Dermis blood vessel endothelial cell (primary cell): Measurements from ENCODE around the gene MSTN. TPM values are rescaled to one million over a fixed set of nuclear protein-coding genes. Genes with fewer than 3 reads are reported as not detected.
A peak's percentile ranks its signal among the peaks of the same experiment; 100 is the strongest.

ENCODE experiments used
- DNase-seq: peaks from one replicate; pipeline ENCODE4 v3.0.0; 2010
- total RNA-seq: library from RNA; depleted of rRNA; stranded (reverse); fragments of >200 nt; gene quantifications from 2 replicates; pipeline ENCODE4 v1.2.3, GENCODE V29; 2014

Gene MSTN
- not detected in 2 replicates for total RNA-seq

DNA sequence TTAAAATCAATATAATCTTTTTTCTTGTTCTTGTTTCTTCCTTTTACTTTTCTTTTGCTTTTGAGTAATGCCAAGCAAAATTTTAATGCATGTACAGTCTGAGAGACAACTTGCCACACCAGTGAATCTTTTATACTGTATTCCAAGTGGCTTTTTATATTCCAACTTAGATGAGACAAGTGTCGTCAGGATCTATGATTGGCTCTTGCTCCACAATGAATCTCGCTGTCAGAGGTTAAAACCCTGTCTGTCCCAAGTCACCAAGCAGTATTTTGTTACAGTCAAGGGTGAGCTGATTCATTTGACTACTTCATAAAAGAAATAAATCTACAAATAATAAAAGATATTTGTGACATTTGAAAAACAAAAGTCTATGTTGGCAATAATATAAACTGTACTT is at the start of gene MSTN:
MSTN (minus strand) TSS at position 129 of the 400 bp plus-strand sequence. CDS start 133 bp downstream, outside the sequence.
- DNase-seq = no peak

DNA sequence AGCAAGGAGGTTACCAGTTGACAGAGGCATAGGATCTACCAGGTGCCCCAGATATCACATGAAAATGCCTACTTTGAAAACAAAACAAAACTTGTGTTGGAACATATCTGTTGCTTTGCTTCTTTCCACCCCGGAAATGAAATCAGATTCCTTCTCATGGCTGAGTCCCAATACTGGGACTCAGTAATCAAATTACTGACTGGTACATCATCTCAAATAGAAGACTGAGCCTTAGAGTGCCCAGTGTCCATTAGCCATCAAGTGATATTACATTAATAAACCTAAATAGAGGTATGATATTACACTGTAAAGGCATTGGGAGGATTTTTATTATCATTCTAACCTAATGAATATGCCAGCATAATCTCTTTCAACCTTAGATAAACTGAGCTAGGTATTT is 48.6 kb upstream of the MSTN start:
- no peak for DNase-seq

DNA sequence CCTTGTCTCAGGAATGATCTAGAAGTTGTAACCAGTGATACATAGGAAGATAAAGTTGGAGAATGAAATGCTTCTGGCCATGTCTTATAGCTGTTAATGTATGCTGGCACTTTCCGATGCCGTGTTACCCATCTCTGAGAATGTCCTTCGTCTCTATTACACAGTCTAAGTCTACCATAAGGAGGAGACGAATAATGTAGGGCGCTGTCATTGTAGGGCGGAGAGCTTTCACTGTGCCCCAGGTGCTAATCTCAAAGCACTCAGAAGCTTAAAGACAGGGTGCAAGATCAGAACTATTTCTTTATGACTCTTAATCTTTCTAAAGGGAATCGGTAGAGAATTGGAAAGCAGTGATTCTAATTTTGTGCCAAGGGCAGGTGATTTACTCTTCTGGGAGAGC is 48.2 kb upstream of the MSTN start:
- DNase-seq = no peak

DNA sequence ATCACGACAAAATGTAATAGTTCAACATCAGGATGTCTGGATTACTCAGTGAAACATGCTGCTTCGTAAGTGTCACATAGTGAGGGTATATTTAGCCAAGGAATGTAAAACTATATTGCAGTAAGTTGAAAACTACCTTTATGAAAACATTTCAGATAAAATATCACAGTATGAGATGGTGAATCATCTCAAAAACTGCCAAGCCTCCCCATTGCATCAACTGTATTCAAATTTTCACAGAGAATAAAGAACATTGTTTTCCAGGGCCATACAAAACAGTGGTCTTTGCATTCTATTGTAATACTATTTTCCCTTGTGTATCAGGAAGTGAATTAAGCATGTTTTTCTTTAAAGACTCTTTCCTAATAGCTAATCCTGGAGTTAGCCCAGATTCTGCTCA is 47.6 kb upstream of the MSTN start:
- DNase-seq = peak; percentile 2

DNA sequence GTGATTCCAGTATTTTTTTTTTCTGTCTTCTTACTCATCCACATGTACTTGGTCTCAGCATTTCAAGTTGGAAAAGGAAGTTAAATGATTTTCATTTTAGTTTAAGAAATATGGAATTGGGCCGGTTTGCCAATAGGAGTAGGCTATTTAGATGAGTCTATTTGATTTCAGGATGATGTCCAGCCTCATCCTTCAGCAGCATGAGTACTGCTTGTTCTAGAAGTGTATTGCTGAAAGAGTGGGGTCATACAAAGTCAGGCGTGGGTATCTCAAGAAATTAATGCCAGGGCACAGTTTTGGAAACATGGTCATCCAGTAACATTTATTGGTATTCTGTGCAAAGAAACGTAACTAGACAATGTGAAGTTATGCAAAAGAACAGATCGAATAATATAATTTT is 44.9 kb upstream of the MSTN start:
- DNase-seq = no peak

DNA sequence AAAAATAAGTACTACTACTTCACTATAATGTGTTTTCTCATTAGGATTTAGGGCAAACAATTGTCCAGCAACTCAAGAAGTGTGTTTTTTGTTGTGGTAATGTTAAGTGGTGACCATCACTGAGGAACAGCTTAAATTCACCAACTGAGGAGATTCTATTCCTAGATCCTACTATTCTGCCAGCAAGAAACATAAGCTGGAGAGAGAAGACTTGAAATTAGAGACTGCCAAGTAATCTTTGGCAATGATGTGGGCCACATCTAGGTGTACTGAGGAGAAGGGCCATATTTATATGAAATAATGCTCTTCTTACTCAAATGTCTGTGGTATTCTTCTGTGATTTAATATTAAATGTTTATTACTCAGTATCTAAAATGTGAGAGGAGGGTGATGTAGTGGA is 44.3 kb upstream of the MSTN start:
- no peak for DNase-seq

DNA sequence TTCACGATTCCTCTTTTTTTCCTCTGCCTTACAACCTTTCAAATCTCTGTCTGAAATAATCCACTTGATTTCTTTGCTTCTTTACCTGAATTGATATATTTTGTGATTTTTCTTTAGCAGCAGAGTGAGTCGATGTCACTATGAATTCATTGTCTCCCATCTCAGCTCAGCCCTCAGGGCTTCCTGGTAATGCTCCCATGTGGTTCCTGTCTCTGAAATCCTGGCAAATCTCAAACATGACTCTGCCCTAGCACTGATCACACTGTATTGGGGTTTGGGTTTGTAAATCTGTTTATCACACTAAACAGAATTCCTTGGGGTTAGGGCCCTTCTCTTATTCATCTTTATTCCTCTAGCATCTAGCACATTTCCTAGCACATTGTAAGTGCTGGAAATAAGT is 43.0 kb upstream of the MSTN start:
- peak; percentile 5 for DNase-seq

DNA sequence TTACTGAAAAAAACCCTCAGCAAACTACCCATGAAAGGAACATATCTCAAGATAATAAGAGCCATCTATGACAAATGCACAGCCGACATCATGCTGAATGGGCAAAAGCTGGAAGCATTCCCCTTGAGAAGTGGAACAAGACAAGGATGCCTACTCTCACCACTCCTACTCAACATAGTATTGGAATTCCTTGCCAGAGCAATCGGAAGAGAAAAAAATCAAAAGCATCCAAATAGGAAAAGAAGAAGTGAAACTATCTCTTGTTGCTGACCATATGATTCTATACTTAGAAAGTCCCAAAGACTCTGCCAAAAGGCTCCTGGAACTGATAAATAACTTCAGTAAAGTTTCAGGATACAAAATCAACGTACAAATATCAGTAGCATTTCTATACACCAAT is 40.6 kb upstream of the MSTN start:
- no peak for DNase-seq

DNA sequence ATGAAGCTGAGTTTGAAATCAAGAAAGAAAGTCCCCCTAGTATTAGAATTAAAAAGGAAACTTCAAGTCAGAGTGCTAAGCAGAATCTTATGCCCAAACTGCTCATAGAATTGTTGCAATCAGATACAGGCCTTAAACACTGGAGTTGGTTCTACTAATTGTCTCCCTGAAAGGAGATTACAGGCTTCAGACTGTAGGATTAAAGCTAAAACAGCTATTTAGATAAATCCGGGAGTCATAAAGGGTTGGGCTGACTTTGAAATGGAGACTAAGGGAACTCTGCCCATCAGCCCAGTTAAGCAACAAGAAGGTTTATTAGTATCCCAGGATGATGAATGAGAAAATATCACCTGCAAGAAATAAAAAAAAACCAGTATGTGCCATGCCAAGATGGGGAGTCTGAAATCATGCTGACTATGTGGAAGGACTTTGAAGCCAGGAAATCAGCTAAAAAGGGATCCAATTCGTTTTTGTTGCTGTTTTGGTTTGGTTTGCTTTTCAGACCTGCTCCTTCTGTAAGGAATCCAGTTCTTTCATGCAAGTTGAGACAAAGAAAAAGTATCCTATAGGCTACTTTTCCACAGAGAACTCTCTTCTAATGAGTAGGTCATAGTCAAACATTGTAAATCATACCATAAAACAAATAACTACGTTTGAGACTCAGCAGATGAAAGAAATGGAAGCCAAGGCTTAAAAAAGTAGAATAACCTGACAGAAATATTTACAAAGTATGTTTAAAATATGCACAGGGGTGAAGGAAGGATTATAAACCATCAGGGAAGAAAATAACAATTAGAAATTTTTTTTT is 37.6 kb upstream of the MSTN start:
- DNase-seq = no peak

DNA sequence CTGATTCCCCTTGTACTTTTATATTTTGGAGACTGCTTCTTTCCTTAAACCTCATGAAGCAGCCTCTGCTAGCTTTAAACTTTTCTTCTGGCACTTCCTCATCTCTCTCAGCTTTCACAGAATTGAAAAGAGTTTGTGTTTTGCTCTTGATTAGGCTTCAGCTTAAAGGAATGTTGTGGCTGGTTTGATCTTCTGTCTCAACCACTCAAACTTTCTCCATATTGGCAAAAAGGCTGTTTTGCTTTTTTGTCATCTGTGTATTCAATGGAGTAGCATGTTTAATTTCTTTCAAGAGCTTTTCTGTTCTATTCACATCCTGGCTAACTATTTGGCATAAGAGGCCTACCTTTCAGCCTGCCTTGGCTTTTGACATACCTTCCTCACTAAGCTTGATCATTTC is 36.3 kb upstream of the MSTN start:
- DNase-seq = no peak

DNA sequence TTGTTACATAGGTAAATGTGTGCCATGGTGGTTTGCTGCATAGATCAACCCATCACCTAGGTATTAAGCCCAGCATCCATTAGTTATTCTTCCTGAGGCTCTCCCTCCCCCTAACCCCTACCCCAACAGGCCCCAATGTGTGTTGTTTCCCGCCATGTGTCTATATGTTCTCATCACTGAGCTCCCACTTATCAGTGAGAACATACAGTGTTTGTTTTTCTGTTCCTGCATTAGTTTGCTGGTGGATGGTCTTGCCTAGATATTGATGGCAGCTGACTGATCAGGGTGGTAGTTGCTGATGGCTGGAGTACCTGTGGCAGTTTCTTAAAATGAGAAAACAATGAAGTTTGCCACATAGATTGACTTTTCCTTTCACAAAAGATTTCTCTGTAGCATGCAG is 34.6 kb upstream of the MSTN start:
- DNase-seq = no peak

DNA sequence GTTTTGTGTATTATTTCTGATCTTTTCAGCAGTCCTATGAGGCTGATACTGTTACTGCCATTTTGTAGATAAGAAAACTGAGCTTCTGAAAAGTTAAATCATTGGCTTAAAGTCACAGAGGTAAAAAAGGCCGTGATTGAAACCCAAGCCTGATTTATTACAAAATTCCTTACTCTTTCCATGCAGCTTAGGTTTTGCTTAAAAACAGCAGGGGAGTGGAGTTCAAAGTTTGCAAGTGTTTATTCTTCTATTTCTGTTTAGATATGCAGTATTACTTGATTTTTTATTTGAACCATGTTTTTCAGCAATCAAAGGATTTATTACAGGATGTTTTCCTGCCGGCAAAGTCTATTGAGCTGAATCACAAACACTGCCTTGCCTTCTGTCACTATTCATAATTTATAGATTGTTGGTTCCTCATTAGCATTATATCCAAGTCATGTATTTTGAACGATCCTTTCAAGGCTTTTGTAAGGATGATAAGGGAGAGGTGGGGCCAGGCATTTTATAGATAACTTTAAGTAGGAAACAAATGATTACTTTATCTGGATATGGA is 31.9 kb upstream of the MSTN start:
- peak; percentile 3 for DNase-seq

DNA sequence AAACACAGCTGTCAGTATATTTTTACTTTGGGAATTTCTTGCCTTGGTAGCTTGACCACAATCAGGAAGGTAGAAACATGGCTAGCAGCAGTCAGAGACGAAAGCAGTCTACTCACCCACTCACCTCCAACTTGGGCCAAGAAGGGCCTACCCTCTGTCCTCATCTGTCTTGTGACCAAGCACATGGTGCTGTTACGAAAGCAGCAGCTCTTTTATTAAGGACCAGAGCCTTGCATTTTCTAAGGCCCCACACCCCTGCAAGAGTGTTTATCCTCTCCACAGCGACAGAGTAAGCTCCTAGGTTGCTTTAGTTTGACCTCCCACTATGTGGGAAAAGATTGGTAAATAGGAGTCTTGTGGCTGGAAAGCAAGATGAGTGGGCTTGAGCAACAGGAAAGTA is 31.3 kb upstream of the MSTN start:
- no peak for DNase-seq

DNA sequence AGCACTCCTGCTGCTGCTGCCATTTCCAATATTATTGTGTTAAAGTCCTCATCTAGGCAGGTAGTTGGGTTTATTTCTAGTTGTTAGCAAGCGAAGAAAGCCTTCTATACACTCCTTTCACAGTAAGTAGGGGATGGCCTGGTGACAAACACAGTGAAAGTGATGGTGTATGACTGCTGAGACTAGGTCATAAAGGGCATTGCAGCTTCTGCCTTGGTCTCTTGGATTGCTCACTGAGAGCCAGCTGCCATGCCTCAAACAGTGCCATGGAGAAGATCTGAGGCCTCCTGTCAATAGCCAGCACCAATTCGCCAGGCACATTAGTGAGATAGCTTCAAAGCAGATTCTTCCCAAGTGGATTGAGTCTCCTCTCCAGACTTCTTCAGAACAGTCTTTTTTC is 27.6 kb upstream of the MSTN start:
- DNase-seq = no peak

DNA sequence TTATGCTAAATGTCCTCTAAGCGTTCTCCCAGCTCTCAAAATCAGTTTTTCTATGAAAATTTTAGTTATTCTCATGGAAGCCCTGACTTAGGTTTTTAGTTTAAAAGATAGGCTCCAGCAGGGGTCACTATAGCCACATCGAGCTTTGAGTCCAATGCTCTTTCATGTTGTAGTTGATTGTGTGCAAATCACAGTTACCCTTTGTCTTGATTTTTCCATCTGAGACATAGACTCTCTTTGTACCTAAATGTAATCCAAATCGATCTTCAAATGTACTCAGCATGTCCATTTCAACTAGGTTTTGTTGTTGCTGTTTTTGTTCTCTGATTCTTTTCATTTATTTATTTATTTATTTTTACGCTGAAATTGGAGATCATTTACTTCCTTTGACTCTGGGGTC is 26.4 kb upstream of the MSTN start:
- DNase-seq = peak; percentile 85

DNA sequence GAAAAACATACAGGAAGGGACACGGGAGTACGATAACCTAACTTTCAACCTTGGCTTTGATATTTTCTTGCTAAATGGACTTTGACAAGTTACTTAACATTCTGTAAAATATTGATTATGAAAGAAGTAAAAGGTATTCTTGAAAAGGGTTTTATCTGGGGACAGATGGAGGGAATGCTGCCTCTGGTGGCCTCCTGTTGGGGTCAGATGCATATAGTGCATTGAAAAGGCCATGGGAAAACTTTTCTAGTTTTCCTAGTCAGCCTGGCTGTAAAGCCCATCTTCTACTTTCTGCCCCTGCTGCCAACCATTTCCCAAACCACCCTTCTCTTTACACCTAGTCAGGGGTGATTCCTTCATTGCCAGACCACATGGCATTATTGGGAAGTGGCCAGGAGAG is 22.2 kb upstream of the MSTN start:
- no peak for DNase-seq

DNA sequence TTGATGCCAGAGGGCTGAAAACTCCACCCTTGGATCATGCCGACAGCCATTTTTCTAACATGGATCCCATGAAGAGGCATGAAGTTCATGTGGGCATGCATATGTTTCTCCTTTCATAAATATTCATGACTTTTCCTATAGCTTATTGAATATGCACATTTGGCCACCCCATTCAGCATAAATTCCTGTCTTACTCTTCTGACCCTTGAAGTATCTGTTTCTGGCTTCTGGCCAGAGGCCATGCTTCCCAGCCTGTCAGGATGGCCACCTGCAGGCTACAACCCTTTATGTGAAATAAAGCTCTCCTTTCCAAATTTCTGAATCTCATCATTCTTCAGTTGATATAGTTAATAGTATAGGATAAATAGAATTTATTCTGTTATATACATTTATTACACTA is 19.6 kb upstream of the MSTN start:
- DNase-seq = no peak

DNA sequence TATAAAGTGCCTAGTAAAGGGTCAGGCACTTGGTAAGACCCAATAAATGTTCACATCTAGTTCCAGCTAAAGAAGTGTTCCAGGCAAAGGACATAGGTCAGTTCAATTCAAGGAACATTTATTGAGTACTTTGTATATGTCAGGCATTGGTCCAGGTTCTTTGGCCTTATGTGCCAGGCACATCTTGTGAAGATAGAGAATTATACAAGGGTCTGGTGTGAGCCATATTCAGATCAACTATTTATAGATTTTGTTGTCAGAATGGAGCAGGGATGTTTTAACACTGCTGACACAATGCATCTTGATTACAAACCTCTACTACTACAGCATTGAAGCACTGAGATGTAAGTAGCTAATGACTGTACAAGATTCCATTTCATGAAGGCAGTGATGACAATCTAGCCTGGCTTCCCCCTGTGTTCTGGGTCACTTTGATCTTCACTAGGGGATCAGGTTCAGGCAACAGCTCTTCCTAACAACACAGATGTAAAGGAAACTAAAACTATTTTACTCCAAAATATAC is 18.1 kb upstream of the MSTN start:
- no peak for DNase-seq

DNA sequence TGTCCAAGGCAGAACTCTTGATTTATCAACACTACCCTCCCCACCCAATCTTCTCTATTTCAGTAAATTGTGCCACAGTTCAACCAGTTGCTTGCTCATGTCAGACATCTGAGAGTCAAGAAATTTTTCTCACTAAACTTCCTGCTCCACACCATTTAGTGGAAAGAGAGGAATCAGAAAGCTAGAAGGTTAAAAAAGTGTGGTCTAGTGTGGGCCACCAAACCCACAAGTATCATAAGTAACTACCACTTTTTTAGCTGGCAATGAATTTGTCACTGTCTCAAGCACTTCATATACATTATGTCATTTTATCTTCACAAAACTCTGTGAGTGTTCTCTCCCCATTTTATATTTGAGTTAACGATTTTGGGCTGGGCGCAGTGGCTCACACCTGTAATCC is 16.6 kb upstream of the MSTN start:
- no peak for DNase-seq

DNA sequence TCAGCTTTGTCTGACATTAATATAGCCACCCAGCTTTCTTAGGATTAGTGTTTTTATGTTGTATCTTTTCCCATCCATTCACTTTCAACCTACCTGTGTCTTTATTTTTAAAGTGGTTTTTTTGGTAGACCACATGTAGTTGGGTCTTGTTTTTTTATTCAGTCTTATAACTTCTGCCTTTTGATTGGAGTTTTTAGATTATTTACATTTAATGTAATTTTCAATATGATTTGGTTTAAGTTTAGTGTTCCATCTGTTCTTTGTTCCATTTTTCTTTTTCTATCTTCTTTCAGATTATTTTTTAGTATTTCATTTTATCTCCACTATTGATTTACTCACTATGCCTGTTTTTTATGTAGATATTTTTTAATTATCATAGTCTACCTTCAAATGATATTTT is 13.1 kb upstream of the MSTN start:
- no peak for DNase-seq

DNA sequence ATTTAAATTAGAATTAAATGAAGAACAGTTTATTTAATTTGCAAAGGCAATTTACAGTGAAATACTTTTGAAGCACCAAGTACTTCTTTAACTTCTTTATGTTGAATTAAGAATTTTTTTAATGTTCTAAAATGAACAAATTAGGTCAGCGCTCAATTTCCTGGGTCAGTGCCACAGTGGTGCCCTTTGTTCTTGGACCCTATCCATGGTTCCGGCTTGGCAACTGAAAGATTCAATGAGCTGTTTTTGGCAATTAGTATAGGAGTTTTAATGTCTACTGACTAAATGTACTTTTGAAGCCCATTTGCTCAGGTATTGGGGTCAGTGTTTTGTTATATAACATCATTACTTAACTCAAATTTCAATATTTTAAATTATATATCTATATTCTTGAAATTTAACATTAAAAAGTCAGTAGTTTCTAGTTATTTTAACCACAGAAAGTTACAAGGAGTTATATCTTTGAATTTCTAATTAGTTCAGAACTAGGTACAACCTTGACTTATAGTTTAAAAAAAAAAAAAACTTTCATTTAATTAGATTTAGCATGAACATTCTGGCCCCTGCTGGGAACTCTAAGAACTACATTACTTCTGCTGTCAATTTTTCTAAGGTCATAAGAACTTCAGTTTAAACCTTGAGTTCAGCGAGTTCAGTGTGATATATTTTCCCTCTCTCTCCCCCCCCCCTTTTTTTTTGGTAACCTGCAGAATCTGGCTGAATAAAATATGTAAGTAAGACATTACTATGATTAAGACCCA is 7.6 kb upstream of the MSTN start:
- DNase-seq = peak; percentile 80

DNA sequence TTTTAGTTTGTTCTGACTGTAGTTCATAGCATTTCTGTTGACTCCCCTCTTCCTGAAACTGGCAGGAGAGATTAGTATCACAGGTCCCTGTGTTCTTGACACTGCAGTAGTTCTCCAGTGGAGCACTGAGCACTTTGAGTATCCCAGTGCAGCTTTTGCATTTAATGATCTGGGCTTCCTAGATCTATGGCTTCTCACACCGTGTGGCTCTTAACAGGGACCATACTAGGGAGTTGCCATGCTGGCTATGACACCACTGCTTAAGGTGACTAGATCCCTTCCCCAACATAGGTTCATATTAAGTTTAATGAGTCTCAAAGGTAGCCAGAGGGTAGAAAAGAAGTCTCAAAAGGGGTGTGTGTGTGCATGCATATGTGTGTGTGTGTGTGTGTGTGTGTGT is 6.2 kb upstream of the MSTN start:
- DNase-seq = no peak

DNA sequence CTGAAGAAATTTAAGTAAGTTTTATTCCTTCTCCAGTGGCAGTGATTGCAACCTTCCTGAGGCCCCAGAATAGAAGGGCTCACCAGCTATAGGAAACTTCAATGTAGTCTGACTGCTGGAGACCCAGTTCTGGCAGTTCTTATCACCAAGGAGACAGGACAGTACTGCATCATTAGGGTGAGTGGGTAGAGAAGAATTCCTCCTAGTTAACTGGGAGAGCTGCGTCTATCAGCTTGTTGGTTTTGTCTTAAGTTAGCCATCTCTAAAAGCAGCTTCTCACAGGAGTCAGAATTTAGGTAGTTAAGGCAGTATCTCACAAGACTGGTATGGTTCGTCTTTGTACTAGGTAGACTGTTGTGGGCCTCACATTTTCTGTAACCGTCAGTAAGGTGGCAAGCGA is 3.3 kb upstream of the MSTN start:
- no peak for DNase-seq

DNA sequence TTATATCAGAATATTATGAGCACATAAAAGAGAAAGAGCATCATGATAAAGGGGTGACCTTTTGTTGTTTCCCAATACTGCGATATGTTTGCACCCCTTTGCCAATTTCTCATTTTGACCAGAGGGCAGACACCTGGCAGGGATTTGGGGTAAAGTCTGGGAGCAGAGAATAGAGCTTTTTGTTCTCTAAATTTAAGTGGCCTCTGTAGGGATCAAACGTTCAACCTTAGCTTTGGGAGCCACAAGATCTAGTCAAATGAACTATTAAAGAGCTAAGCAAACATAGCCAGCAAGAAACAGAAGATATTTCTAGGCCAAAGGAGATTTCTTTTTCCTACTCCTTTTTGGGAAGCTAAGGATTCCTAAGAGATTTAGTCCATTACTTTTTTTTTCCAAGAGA is 1.1 kb upstream of the MSTN start:
- no peak for DNase-seq
